RCC 7860 (cell line): ENCODE measurements around the gene NRXN2.
"Not testable (repeated sequence)": the region's sequence is repeated elsewhere in the genome, so short reads cannot be mapped to it uniquely, and the experiment has no call there.

Source experiments
- DNase-seq: peaks from one replicate; pipeline ENCODE4 v3.0.0-alpha.2; 2015; ENCODE audit warnings: low spot score
- FAIRE-seq: peaks from 2 replicates; lab custom pipeline; 2012; peaks lifted over from hg19 to GRCh38; lab: Jason Lieb, UNC

NRXN2 gene

GRCh38 chr11:64595922-64596321 lies 127.1 kb downstream of the NRXN2 start:
- FAIRE-seq, DNase-seq: not testable (repeated sequence)

GRCh38 chr11:64594159-64594939 lies 128.6 kb downstream of the NRXN2 start:
- no peak for DNase-seq
- FAIRE-seq: no peak

- DNase-seq: no peak
- no peak for FAIRE-seq
These were observed 129.6 kb downstream of the NRXN2 start for GRCh38 chr11:64593156-64594105.

- FAIRE-seq (no peak), DNase-seq (no peak)
These were observed 130.3 kb downstream of the NRXN2 start for GRCh38 chr11:64592656-64593055.

GRCh38 chr11:64592234-64592615 lies 130.8 kb downstream of the NRXN2 start:
- FAIRE-seq: no peak
- DNase-seq: no peak

GRCh38 chr11:64591257-64592233 lies 131.5 kb downstream of the NRXN2 start:
- DNase-seq: no peak

GRCh38 chr11:64590763-64591221 lies 132.2 kb downstream of the NRXN2 start, which contains the start of gene SLC22A12:
SLC22A12 (plus strand) TSS chr11:64591220; CDS start chr11:64591557, 337 bp downstream.
- no peak for DNase-seq
- no peak for FAIRE-seq

More at GRCh38 chr11:64591257-64592233, 131.5 kb downstream of the NRXN2 start:
- FAIRE-seq: no peak

GRCh38 chr11:64588701-64589100 lies 134.3 kb downstream of the NRXN2 start:
- FAIRE-seq (no peak), DNase-seq (no peak)

GRCh38 chr11:64586366-64586765 lies 136.6 kb downstream of the NRXN2 start:
- DNase-seq (no peak), FAIRE-seq (no peak)

GRCh38 chr11:64585150-64585549 lies 137.8 kb downstream of the NRXN2 start:
- DNase-seq (no peak), FAIRE-seq (no peak)

GRCh38 chr11:64583296-64584262 lies 139.4 kb downstream of the NRXN2 start:
- FAIRE-seq (no peak), DNase-seq (no peak)

GRCh38 chr11:64582885-64583284 lies 140.1 kb downstream of the NRXN2 start:
- FAIRE-seq: no peak

GRCh38 chr11:64581057-64581523 lies 141.9 kb downstream of the NRXN2 start:
- FAIRE-seq: no peak
- no peak for DNase-seq

More at GRCh38 chr11:64582885-64583284, 140.1 kb downstream of the NRXN2 start:
- no peak for DNase-seq

GRCh38 chr11:64580412-64580811 lies 142.6 kb downstream of the NRXN2 start:
- DNase-seq (no peak), FAIRE-seq (no peak)

- FAIRE-seq (no peak), DNase-seq (no peak)
These were observed 145.8 kb downstream of the NRXN2 start for GRCh38 chr11:64577202-64577601.

GRCh38 chr11:64572143-64572542 lies 150.9 kb downstream of the NRXN2 start:
- no peak for FAIRE-seq
- no peak for DNase-seq

- FAIRE-seq (no peak), DNase-seq (no peak)
These were observed 151.4 kb downstream of the NRXN2 start for GRCh38 chr11:64571410-64572091.

- no peak for DNase-seq
- no peak for FAIRE-seq
These were observed 152.0 kb downstream of the NRXN2 start for GRCh38 chr11:64571050-64571409.
